Esophagus muscularis mucosa (tissue), 4 donors: ENCODE measurements around the gene TANGO6. TPM values are rescaled to one million over a fixed set of nuclear protein-coding genes. Genes with fewer than 3 reads are reported as not detected.

Experiments
- DNase-seq: peaks from one replicate; pipeline ENCODE4 v3.0.0-alpha.2; 2017; ENCODE audit errors: extremely low spot score
- H3K27ac ChIP-seq, 4 donors: fragments of 200-600 bp; sonication (generic); replicated peaks in 1 of 4; 1 replicate in 3 of 4; 2 replicates in 1 of 4; pipeline ENCODE4 v1.5.1; 2016 to 2019; ENCODE audit warnings: mild to moderate bottlenecking in 1 of 4
- H3K27me3 ChIP-seq, 4 donors: fragments of 200-600 bp; sonication (generic); one replicate each; pipeline versions ENCODE4 v1.5.1 to v1.6.0; 2016 to 2019
- H3K36me3 ChIP-seq, 4 donors: fragments of 200-600 bp; sonication (generic); one replicate each; pipeline ENCODE4 v1.5.1; 2016 to 2019
- H3K4me1 ChIP-seq, 4 donors: fragments of 200-600 bp; sonication (generic); one replicate each; pipeline ENCODE4 v1.5.1; 2016 to 2019
- H3K4me3 ChIP-seq, 4 donors: fragments of 200-600 bp; sonication (generic); 1 replicate in 2 of 4; 2 replicates in 2 of 4; pipeline ENCODE4 v1.5.1; 2016 to 2019; ENCODE audit warnings: mild to moderate bottlenecking in 4 of 4, moderate library complexity in 1 of 4
- H3K9me3 ChIP-seq, 4 donors: fragments of 200-600 bp; sonication (generic); 1 replicate in 3 of 4; 2 replicates in 1 of 4; pipeline ENCODE4 v1.5.1; 2016 to 2019
- EP300 ChIP-seq: sonication (generic); formaldehyde crosslinking; IDR thresholded peaks from one replicate; pipeline ENCODE4 v1.6.1; 2017; ENCODE audit warnings: antibody characterized with exemption
- POLR2A ChIP-seq: fragments of 450-650 bp; IDR thresholded peaks from one replicate; pipeline ENCODE4 v1.6.1; 2017; ENCODE audit warnings: antibody characterized with exemption, moderate library complexity, mild to moderate bottlenecking, low read depth
- POLR2AphosphoS5 ChIP-seq, 2 donors: sonication (generic); formaldehyde crosslinking; IDR thresholded peaks; one replicate each; pipeline ENCODE4 v1.6.1; 2017; ENCODE audit warnings: antibody characterized with exemption in 2 of 2
- WGBS: methylation state at CpG from one replicate; pipeline ENCODE4 v1.1.5; 2018; 5-methylcytosine and 5-hydroxymethylcytosine counted together
- intact Hi-C: fragments of 100-400 bp; cut with DNase I; formaldehyde crosslinking; loops from one replicate; pipeline ENCODE4 v1.15.1; 2023
- total RNA-seq, 4 donors: library from RNA; depleted of rRNA; stranded (reverse); fragments of >200 nt; gene quantifications; one replicate each; pipeline versions ENCODE4 v1.1.0 to v1.2.1, GENCODE V29; 2016
- TF ChIP-seq, protein P1 (sequence below), 3 experiments: fragments of 200-600 bp in 2 of 3; fragments of 450-650 bp in 1 of 3; sonication (generic) in 2 of 3; IDR thresholded peaks; one replicate each; pipeline ENCODE4 v1.5.1; 2017 to 2019; ENCODE audit warnings: antibody characterized with exemption in 3 of 3, mild to moderate bottlenecking in 2 of 3, moderate library complexity in 1 of 3

The TANGO6 gene
- total RNA-seq, 4 donors from 2014 or later = 15.7 to 21.3 (median 18.3) TPM

DNA sequence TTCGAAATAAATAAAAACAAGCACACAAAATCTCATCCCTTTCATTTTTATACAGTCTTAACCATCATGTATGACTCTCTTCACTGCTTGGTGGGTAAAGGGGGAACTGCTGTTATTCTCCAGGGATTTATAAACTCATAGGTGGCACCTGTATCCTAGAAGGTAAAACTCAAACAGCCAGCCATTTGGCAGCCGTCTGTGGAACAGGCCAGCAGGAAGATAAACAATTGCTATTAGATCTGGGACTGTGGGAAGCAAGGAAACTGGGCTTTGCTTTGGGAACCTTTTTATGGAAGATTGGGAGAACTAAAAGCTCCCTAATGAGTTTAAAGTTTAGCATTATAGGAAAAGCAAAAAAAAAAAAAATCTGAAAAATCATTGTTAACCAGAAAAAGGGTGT is 126.0 kb downstream of the TANGO6 start:
- no peaks in the 10 kb centered on the region for H3K4me1 ChIP-seq
- intact Hi-C loops = no loop called here
- no peaks in the 10 kb centered on the region for H3K9me3 ChIP-seq
- WGBS = 74% methylated on average over 2 of the region's 2 CpGs
- TF ChIP-seq, protein P1, sequence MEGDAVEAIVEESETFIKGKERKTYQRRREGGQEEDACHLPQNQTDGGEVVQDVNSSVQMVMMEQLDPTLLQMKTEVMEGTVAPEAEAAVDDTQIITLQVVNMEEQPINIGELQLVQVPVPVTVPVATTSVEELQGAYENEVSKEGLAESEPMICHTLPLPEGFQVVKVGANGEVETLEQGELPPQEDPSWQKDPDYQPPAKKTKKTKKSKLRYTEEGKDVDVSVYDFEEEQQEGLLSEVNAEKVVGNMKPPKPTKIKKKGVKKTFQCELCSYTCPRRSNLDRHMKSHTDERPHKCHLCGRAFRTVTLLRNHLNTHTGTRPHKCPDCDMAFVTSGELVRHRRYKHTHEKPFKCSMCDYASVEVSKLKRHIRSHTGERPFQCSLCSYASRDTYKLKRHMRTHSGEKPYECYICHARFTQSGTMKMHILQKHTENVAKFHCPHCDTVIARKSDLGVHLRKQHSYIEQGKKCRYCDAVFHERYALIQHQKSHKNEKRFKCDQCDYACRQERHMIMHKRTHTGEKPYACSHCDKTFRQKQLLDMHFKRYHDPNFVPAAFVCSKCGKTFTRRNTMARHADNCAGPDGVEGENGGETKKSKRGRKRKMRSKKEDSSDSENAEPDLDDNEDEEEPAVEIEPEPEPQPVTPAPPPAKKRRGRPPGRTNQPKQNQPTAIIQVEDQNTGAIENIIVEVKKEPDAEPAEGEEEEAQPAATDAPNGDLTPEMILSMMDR (IDR thresholded peaks at IDR 0.05) = no peak
- TF ChIP-seq POLR2AphosphoS5 (IDR thresholded peaks at IDR 0.05) = no peak
- no peak for TF ChIP-seq POLR2A
- no peak for TF ChIP-seq EP300
- H3K27ac ChIP-seq = no peak overlapping the region
- no peak for DNase-seq
- no peak overlapping the region for H3K4me3 ChIP-seq
- H3K27me3 ChIP-seq = no peaks in the 10 kb centered on the region
- H3K36me3 ChIP-seq = peaks cover 5 to 15% (median 9%) of the 10 kb centered on the region in 4 donors

GRCh38 chr16:68972013-68972412 is 128.7 kb downstream of the TANGO6 start:
- WGBS = 93% methylated on average over 4 of the region's 4 CpGs
- intact Hi-C loops = no loop called here
- no peaks in the 10 kb centered on the region for H3K9me3 ChIP-seq
- H3K4me3 ChIP-seq = no peak overlapping the region
- H3K27ac ChIP-seq = no peak overlapping the region
- no peaks in the 10 kb centered on the region for H3K4me1 ChIP-seq
- TF ChIP-seq POLR2A (no peak), EP300 (no peak), POLR2AphosphoS5 (IDR thresholded peaks at IDR 0.05) (no peak)
- TF ChIP-seq, protein P1 (IDR thresholded peaks at IDR 0.05) = no peak
- no peaks in the 10 kb centered on the region for H3K27me3 ChIP-seq
- peaks cover 12 to 40% (median 27%) of the 10 kb centered on the region in 4 donors for H3K36me3 ChIP-seq
- DNase-seq = no peak

- WGBS = 38% methylated on average over 4 of the region's 4 CpGs
- H3K4me3 ChIP-seq = no peak overlapping the region
- intact Hi-C loops = no loop called here
- no peak overlapping the region for H3K27ac ChIP-seq
- H3K9me3 ChIP-seq = no peaks in the 10 kb centered on the region
- H3K36me3 ChIP-seq = peaks cover 12 to 46% (median 30%) of the 10 kb centered on the region in 4 donors
- no peak for DNase-seq
- TF ChIP-seq POLR2A (no peak), POLR2AphosphoS5 (IDR thresholded peaks at IDR 0.05) (no peak), EP300 (no peak)
- TF ChIP-seq, protein P1 (IDR thresholded peaks at IDR 0.05) = no peak
- H3K4me1 ChIP-seq = no peaks in the 10 kb centered on the region
- no peaks in the 10 kb centered on the region for H3K27me3 ChIP-seq
Observed at GRCh38 chr16:68972720-68973119, 129.4 kb downstream of the TANGO6 start.

DNA sequence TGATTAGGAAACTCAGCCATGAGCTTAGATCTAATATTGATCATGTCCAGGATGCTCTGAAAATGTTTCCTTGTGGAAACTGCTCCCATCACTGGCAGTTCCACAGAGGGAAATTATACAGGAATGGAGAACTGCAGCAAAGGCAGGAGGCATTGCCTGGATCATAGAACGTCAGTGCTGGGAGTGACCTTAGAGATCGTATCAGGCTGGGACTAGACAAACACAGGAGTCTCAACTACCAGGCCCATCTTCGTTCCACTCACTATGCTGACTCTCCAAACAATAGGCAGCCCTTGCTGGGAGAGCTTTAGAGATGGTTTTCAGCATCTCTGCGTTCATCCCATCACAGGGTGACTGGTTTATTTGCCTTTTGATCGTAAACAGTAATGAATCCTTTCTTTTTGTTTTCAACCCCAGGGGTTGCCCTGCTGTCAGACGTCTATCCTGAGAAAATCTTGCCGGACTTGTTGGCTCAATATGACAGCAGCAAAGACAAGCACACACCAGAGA is 130.3 kb downstream of the TANGO6 start:
- 90% methylated on average over 7 of the region's 7 CpGs for WGBS
- H3K4me3 ChIP-seq = no peak overlapping the region
- peaks cover 12 to 54% (median 32%) of the 10 kb centered on the region in 4 donors for H3K36me3 ChIP-seq
- no peak for DNase-seq
- H3K4me1 ChIP-seq = no peaks in the 10 kb centered on the region
- H3K27ac ChIP-seq = no peak overlapping the region
- intact Hi-C loops = no loop called here
- no peaks in the 10 kb centered on the region for H3K9me3 ChIP-seq
- no peaks in the 10 kb centered on the region for H3K27me3 ChIP-seq
- TF ChIP-seq, protein P1 (IDR thresholded peaks at IDR 0.05) = no peak
- TF ChIP-seq EP300 = no peak
- no peak for TF ChIP-seq POLR2AphosphoS5 (IDR thresholded peaks at IDR 0.05)
- TF ChIP-seq POLR2A = no peak
